SK-N-SH (cell line): Measurements from ENCODE around the gene SOX11. TPM values are rescaled to one million over a fixed set of nuclear protein-coding genes. Genes with fewer than 3 reads are reported as not detected.

Source experiments
- CTCF ChIA-PET: fragments of 300-600, 350-600 bp; formaldehyde crosslinking; extraction: SDS; loops from one replicate; lab custom pipeline; 2021; lab: Yijun Ruan, JAX
- POLR2A ChIA-PET: fragments of 350-600 bp; sonication (Branson Sonifier 250); formaldehyde crosslinking; extraction: SDS; loops from one replicate; lab custom pipeline; 2020; ENCODE audit warnings: antibody characterized with exemption, inconsistent platforms; lab: Yijun Ruan, JAX
- DNase-seq: peaks from one replicate; pipeline ENCODE4 v3.0.0; 2012
- H2AFZ ChIP-seq: fragments of 200-600 bp; sonication (generic); 2 replicates; pipeline ENCODE4 v1.8.1; 2016; ENCODE audit warnings: antibody characterized with exemption, mild to moderate bottlenecking, low read depth
- H3F3A ChIP-seq: fragments of 200-600 bp; sonication (generic); replicated peaks from 2 replicates; pipeline ENCODE3; 2016; ENCODE audit warnings: antibody characterized with exemption, mild to moderate bottlenecking; ENCODE audit not compliant: insufficient read depth
- H3K27ac ChIP-seq, 2 experiments: fragments of 200-500 bp in 1 of 2; fragments of 200-600 bp in 1 of 2; sonication (Bioruptor generic) in 1 of 2; sonication (generic), shearing (Covaris generic) in 1 of 2; 2 replicates each; pipeline versions ENCODE4 v1.5.1 to v1.6.1; 2014 to 2016; ENCODE audit warnings: low read depth in 2 of 2, inconsistent platforms in 1 of 2, low read length in 1 of 2, mild to moderate bottlenecking in 1 of 2, mixed read lengths in 1 of 2
- H3K27me3 ChIP-seq: fragments of 200-600 bp; sonication (generic), shearing (Covaris generic); 2 replicates; pipeline ENCODE4 v1.6.1; 2016; ENCODE audit warnings: mixed run types; ENCODE audit not compliant: insufficient read depth
- H3K36me3 ChIP-seq, 2 experiments: fragments of 200-500 bp in 1 of 2; fragments of 200-600 bp in 1 of 2; sonication (Bioruptor generic) in 1 of 2; sonication (generic) in 1 of 2; replicated peaks in 1 of 2; 2 replicates each; pipeline versions ENCODE3 to v1.5.1; 2014 to 2016; ENCODE audit warnings: low read length in 1 of 2, mild to moderate bottlenecking in 1 of 2; ENCODE audit not compliant: insufficient read depth in 2 of 2, control insufficient read depth in 1 of 2
- H3K4me1 ChIP-seq, 2 experiments: fragments of 200-500 bp in 1 of 2; fragments of 200-600 bp in 1 of 2; sonication (Bioruptor generic) in 1 of 2; sonication (generic), shearing (Covaris generic) in 1 of 2; 2 replicates each; pipeline versions ENCODE4 v1.5.1 to v1.6.1; 2014 to 2016; ENCODE audit warnings: low read depth in 1 of 2, low read length in 1 of 2, mixed run types in 1 of 2; ENCODE audit not compliant: insufficient read depth in 2 of 2, control insufficient read depth in 1 of 2
- H3K4me2 ChIP-seq: fragments of 200-600 bp; sonication (generic), shearing (Covaris generic); 2 replicates; pipeline ENCODE4 v1.6.1; 2017; ENCODE audit warnings: mixed run types
- H3K4me3 ChIP-seq, 2 experiments: fragments of 200-500 bp in 1 of 2; fragments of 200-600 bp in 1 of 2; sonication (Bioruptor generic) in 1 of 2; sonication (generic), shearing (Covaris generic) in 1 of 2; 2 replicates each; pipeline versions ENCODE4 v1.5.1 to v1.8.1; 2014 to 2016; ENCODE audit warnings: low read depth in 2 of 2, inconsistent platforms in 1 of 2, low read length in 1 of 2, mild to moderate bottlenecking in 1 of 2, mixed read lengths in 1 of 2, moderate library complexity in 1 of 2
- H3K79me2 ChIP-seq: fragments of 200-600 bp; sonication (generic); 2 replicates; pipeline ENCODE4 v1.8.1; 2017; ENCODE audit warnings: mild to moderate bottlenecking; ENCODE audit not compliant: insufficient read depth
- H3K9ac ChIP-seq: fragments of 200-600 bp; sonication (generic); 2 replicates; pipeline ENCODE4 v1.6.1; 2017; ENCODE audit warnings: mixed run types
- H3K9me2 ChIP-seq: fragments of 200-600 bp; sonication (generic); 2 replicates; pipeline ENCODE4 v1.6.1; 2017; ENCODE audit warnings: mixed run types
- H3K9me3 ChIP-seq: fragments of 200-600 bp; sonication (generic); 2 replicates; pipeline ENCODE4 v1.6.1; 2017; ENCODE audit warnings: mixed run types, mild to moderate bottlenecking, moderate library complexity
- H4K20me1 ChIP-seq: fragments of 200-600 bp; sonication (generic); 2 replicates; pipeline ENCODE4 v1.6.1; 2017; ENCODE audit warnings: mild to moderate bottlenecking, mixed run types; ENCODE audit not compliant: insufficient read depth
- CHD2 ChIP-seq: fragments of 150-350 bp; IDR thresholded peaks from 2 replicates; pipeline ENCODE4 v1.6.1; 2018; ENCODE audit warnings: low read length; ENCODE audit not compliant: partially characterized antibody
- EP300 ChIP-seq, 2 experiments: IDR thresholded peaks; 2 replicates each; pipeline versions ENCODE4 v1.4.0 to v1.6.1; 2012; ENCODE audit warnings: borderline replicate concordance in 1 of 2, low read depth in 1 of 2, low read length in 1 of 2
- FOXM1 ChIP-seq: IDR thresholded peaks from 2 replicates; pipeline ENCODE4 v1.4.0; 2012; ENCODE audit warnings: low read depth, mild to moderate bottlenecking
- GATA2 ChIP-seq: sonication (generic); formaldehyde crosslinking; IDR thresholded peaks from 2 replicates; pipeline ENCODE4 v1.5.0; 2020; ENCODE audit warnings: mild to moderate bottlenecking, missing genetic modification reagents
- RAD21 ChIP-seq: IDR thresholded peaks from 2 replicates; pipeline ENCODE4 v1.6.1; 2012; ENCODE audit warnings: mild to moderate bottlenecking, low read length
- RFX5 ChIP-seq: IDR thresholded peaks from 2 replicates; pipeline ENCODE4 v1.6.1; 2012; ENCODE audit warnings: mild to moderate bottlenecking, improper control_type of control experiment, low read length
- RXRA ChIP-seq: IDR thresholded peaks from 2 replicates; pipeline ENCODE4 v1.4.0; 2012; ENCODE audit warnings: low read depth, mild to moderate bottlenecking, borderline replicate concordance
- SIN3A ChIP-seq: IDR thresholded peaks from 2 replicates; pipeline ENCODE4 v1.6.1; 2012; ENCODE audit warnings: low read depth, mild to moderate bottlenecking, low read length, moderate library complexity, borderline replicate concordance
- TEAD4 ChIP-seq: IDR thresholded peaks from 2 replicates; pipeline ENCODE4 v1.4.0; 2012; ENCODE audit warnings: mild to moderate bottlenecking, borderline replicate concordance; ENCODE audit not compliant: insufficient read depth
- WGBS: methylation state at CpG from one replicate; pipeline ENCODE4 v1.1.6; 2017; ENCODE audit warnings: low lambda C conversion rate; 5-methylcytosine and 5-hydroxymethylcytosine counted together
- polyA plus RNA-seq, 3 experiments: library from polyadenylated mRNA; depleted of rRNA; stranded (reverse); fragments of >200 nt; gene quantifications; 2 replicates each; pipeline ENCODE4 v1.2.3, GENCODE V29; 2012
- TF ChIP-seq, protein P1 (sequence below): fragments of 150-350 bp; IDR thresholded peaks from 2 replicates; pipeline ENCODE4 v1.6.1; 2017; ENCODE audit warnings: antibody characterized with exemption, low read length, low read depth, borderline replicate concordance
- TF ChIP-seq, protein P2 (sequence below): IDR thresholded peaks from 2 replicates; pipeline ENCODE4 v1.4.0; 2012; ENCODE audit warnings: low read depth, borderline replicate concordance

Gene SOX11
- polyA plus RNA-seq, 1 of the 3 experiments (the other 2 are of a cell fraction): 3.4 TPM

DNA sequence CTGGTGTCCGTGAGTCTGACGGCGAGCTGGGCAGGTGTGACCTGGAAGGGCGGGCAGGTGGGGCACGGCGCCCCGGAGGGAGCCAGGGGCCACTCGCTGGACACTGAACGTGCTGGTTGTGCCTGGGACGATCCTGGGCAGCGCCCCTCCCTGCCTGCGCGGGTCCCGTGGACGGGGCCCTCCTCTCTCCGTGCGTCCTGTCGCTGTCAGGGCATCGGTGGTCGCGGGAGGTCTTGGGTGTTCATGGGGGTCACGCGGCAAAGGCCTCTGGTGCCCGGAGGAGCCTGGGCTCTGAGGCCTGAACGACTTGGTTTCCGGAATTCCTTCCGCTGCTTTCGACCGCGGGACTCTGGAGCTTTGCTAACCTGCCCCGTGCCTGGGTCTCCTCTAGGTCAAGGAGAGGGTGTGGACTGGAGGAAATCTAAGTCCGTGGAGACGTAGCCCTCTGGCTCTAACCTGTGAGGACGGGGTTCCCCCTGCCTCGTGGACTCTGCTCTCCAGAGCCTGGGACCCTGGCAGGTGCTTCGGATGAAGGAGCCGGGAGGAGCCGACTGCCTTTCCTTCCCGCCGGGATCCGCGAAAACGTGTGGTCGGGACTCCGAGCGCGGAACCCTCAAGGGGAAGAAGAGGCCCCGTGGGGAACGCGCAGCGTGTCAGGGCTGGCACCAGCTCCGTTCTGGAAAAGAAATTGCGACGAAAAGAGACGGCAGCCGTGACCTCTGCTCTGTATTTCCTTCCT is 14.7 kb downstream of the SOX11 start:
- Histone ChIP-seq H3K9me2 (no peaks in the 10 kb centered on the region), H3K27ac (no peak overlapping the region), H3K9ac (no peak overlapping the region), H3K4me2 (no peak overlapping the region), H3K36me3 (peaks cover 9 to 13% of the 10 kb centered on the region in 2 experiments), H3K4me1 (peaks cover 0 to 5% of the 10 kb centered on the region in 2 experiments; a peak in 2 of 4 replicates), H3K4me3 (no peak overlapping the region), H4K20me1 (no peaks in the 10 kb centered on the region), H3K9me3 (no peaks in the 10 kb centered on the region), H3F3A (no peaks in the 10 kb centered on the region), H3K79me2 (no peaks in the 10 kb centered on the region), H3K27me3 (no peaks in the 10 kb centered on the region), H2AFZ (no peak overlapping the region)
- peak; percentile 36 for DNase-seq
- POLR2A ChIA-PET: no interaction called here
- WGBS: 96% methylated on average over 42 of the region's 56 CpGs
- TF ChIP-seq CHD2 (no peak), EP300 (IDR thresholded peaks at IDR 0.05; ENCODE audit: borderline replicate concordance in 1 of 2, low read depth in 1 of 2, low read length in 1 of 2) (no peak), SIN3A (no peak), TEAD4 (no peak), GATA2 (no peak), RAD21 (no peak), RFX5 (no peak)
- TF ChIP-seq, protein P1, sequence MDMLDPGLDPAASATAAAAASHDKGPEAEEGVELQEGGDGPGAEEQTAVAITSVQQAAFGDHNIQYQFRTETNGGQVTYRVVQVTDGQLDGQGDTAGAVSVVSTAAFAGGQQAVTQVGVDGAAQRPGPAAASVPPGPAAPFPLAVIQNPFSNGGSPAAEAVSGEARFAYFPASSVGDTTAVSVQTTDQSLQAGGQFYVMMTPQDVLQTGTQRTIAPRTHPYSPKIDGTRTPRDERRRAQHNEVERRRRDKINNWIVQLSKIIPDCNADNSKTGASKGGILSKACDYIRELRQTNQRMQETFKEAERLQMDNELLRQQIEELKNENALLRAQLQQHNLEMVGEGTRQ: no peak
- TF ChIP-seq, protein P2, sequence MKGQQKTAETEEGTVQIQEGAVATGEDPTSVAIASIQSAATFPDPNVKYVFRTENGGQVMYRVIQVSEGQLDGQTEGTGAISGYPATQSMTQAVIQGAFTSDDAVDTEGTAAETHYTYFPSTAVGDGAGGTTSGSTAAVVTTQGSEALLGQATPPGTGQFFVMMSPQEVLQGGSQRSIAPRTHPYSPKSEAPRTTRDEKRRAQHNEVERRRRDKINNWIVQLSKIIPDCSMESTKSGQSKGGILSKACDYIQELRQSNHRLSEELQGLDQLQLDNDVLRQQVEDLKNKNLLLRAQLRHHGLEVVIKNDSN: no peak
- CTCF ChIA-PET: no interaction called here

DNA sequence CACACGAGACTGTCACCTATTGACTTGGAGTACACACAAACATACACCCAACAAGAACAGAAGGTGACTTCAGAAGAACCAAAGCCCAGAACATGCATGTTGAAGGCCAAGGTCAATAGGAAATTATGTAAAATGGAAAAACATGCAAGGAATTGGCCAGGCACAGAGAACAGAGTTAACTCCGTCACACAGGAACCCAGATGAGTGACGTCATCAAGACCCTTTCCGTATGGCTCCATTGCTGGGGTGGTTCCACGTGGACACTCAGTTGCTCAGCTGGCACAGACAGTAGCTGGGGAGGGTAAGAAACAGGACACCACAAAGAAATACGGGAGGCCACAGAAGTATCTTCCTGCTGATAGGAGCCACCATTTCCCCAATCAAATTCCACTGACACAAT is 18.4 kb downstream of the SOX11 start:
- no peaks in the 10 kb centered on the region for H4K20me1 ChIP-seq
- no peaks in the 10 kb centered on the region for H3F3A ChIP-seq
- H3K4me3 ChIP-seq: no peak overlapping the region
- H3K27ac ChIP-seq: no peak overlapping the region
- H3K36me3 ChIP-seq: no peaks in the 10 kb centered on the region
- CTCF ChIA-PET: no interaction called here
- H3K9me2 ChIP-seq: no peaks in the 10 kb centered on the region
- DNase-seq: no peak
- H3K9ac ChIP-seq: no peak overlapping the region
- TF ChIP-seq RXRA: no peak
- no peak for TF ChIP-seq FOXM1
- no peak overlapping the region for H2AFZ ChIP-seq
- H3K79me2 ChIP-seq: no peaks in the 10 kb centered on the region
- H3K4me2 ChIP-seq: no peak overlapping the region
- POLR2A ChIA-PET: no interaction called here
- no peaks in the 10 kb centered on the region for H3K9me3 ChIP-seq
- WGBS: 53% methylated on average over 6 of the region's 6 CpGs
- no peaks in the 10 kb centered on the region for H3K4me1 ChIP-seq
- H3K27me3 ChIP-seq: no peaks in the 10 kb centered on the region
